ENCODE measurements around the gene TPX2. TPM values are rescaled to one million over a fixed set of nuclear protein-coding genes. Genes with fewer than 3 reads are reported as not detected.
"Not testable (repeated sequence)": the region's sequence is repeated elsewhere in the genome, so short reads cannot be mapped to it uniquely, and the experiment has no call there.

The TPX2 gene
- polyA plus RNA-seq, 5 donors: 33.7 to 85.6 (median 53.8) TPM

DNA sequence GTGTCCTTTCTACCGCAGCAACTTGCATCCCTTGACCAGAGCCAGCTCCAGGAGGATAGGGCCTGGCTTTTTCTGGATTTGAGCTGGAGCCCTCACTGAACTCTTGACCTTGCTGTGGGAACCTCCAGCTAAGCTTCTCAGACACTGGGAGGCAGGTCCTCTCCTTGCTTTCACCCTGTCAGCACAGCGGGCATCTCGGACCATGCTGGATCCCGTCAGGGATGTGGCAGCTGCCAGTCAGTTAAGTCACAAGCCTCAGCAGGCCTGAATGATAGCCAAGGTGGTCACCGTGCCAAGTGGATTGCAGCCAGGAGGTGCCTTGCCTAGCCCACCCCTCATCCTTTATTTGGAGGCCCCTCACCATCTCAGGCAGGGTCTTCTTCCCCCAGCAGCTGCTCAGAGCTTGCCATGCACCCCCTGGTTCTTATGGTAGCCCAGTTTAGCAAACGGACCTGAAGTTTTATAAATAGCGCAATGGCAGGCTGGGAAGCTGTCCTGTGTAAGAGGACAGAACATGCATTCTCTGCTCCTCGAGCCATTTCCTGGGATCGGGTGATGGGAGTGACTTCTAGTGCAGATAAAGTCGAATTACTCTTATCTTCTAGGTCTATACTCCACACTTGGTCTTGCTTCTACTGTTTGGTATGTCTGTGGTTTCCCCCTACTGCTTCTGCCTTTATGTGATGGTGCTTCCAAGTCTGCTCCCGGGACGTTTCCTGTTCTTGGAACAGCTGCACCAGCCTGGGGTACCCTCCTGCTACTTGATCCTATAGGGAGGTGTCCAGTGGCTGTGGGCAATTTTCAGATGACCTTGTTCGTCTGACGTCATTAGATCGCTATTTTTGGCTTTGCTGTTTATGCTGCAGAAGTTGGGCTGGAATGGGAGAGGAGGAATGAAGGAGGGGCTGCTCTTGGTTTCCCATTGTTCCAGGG, 73.0 kb downstream of the TPX2 start:
- no peak for DNase-seq

DNA sequence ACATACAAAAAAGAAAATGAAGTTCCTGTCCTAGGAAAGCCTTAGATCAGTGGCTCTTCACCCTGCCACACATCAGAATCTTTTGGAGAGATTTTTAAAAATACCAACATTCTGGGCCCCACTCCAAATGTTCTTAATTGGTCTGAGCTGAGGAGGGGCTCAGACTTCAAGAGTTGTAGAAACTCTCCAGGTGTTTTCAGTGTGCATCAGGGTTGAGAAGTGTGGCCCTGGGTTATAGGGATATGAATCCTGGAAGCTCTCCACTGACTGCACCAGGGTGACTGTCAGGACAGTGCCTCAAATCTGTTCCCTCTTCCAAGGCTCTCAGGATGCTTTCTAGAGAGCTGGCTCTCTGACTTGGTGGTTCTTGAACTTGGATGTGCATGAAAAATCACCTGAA, 74.5 kb downstream of the TPX2 start:
- DNase-seq: no peak

DNA sequence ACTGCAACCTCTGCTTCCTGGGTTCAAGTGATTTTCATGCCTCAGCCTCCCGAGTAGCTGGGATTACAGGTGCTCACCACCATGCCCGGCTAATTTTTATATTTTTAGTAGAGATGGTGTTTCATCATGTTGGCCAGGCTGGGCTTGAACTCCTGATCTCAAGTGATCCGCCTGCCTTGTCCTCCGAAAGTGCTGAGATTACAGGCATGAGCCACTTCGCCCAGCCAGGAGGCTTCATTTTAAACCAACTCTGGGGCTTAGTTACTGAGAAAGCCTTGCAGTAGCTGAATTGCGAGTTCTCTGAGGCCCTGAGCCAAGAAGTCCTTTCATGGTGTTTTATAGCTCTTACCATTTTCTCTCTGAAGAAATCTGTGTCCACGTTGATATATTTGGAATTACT, 75.1 kb downstream of the TPX2 start:
- not testable (repeated sequence) for DNase-seq

DNA sequence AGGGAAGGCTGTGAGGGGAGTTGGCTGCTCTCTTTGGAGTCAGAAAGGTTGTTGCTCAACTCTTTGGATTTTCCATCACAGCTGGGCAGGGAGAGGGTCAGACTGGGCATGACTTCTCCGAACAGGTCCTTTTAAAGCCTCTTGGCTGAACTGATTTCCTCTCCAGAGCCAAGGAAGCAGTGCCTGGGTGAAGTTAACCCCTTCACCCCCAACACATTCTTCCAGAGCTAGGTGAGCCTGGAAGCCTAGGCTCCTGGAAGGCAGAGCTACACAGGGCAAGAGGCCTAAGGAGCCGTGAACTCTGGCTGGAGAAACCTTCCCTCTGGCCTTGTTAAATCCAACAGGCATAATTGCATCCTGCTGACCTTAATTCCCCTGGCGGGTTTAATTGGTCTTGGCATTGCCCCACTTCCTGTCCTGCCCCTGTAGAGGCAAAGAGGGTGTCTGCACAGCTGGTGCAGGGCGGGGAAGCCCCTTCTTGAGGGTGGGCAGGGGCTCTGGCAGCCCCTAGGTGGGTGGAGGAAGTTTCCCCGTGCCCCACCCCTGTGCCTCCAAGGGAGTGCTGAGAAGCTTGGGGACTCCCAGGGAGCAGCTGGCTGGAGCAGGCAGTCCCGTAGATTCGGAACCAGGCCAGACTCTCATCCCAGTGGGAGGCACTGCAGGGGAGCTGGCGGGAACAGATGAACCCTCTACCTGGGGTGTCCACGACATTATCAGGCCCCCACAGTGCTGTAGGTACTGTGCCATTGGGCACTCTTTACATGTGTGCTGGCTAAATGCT, 76.5 kb downstream of the TPX2 start:
- DNase-seq: no peak

DNA sequence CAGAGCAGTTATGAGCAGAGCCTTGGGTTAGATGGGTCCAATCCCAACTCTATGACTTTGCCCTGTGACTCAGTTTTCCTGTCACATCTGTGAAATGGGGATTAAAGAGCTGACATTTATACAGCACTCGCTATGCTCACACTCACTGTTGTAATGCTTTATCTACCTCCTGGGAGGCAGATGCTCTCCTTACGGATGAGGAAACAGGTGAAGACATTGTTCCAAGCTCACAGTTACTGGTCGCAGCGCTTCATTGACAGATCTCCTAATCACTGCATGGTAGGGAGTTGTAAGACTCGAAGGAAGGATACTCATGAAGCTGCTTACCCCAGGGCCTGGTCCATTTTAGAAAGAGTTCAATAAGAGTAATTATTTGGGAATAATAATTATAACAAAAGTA, 77.1 kb downstream of the TPX2 start:
- no peak for DNase-seq

GRCh38 chr20:31817461-31817860, 78.4 kb downstream of the TPX2 start:
- no peak for DNase-seq

DNA sequence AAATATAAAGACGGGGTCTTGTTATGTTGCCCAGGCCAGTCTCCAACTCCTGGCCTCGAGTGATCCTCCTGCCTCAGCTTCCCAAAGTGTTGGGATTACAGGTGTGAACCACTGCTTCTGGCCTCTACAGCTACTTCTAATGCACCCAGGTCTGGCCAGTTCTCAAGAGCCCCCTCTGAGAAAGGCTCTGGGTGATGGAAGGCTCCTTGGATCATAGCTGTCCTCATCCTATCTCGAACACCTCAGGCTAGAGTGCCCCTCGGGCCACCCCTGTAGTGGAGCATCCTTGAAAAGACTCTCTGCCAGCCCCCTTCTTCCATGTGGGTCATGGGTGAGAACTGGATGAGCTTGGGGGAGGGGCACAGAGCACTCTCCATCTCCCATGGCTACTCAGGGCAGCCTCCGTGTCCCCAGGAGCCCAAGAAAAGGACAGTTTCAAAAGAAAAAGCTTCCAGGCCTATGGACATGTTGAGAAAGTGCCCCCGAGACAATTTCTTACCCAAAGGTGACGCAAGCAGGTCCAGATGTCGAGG, 79.4 kb downstream of the TPX2 start:
- DNase-seq: no peak

DNA sequence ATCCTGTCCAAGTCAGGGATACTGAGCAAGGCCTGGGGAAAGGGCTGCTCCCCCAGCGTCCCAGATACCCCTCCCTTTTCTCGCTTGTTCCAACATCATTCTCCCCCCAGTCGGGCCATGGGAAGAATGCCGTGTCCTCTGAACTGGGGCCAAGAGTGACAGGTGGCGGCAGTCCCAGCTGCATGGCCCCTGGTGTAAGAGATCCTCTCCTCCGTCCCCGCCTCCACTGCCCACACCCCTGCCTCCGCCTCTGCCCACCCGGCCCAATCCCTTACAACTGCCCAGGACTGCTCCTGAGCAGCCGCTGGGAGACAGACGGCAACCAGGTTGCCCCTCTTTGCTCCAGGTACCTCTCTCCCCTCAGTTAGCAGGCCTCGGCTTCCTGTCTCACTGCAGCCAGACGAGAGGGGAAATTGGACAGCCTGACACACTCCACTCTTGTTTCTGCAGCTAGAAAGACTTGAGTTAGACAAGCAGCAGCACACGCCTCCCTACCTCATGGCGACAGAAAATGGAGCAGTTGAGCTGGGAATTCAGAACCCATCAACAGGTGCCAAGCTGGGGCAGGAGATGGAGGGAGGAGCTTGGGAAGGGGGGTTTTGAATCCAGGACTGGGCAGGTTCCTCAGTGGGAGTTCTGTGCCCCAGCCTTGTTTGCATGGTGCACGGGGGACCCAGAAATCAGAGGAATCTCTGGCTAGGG, 80.1 kb downstream of the TPX2 start, which contains the start of gene MYLK2:
TSS of gene MYLK2 (plus strand) at position 274 of the 702 bp plus-strand sequence. CDS start at position 499, 225 bp downstream.
- no peak for DNase-seq

DNA sequence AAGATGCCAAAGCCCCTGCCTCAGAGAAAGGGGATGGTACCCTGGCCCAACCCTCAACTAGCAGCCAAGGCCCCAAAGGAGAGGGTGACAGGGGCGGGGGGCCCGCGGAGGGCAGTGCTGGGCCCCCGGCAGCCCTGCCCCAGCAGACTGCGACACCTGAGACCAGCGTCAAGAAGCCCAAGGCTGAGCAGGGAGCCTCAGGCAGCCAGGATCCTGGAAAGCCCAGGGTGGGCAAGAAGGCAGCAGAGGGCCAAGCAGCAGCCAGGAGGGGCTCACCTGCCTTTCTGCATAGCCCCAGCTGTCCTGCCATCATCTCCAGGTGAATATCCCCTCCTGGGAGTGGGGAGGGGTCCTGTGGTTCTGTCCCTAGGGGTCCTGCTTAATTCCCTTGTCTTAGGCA, 81.1 kb downstream of the TPX2 start:
- DNase-seq: no peak

DNA sequence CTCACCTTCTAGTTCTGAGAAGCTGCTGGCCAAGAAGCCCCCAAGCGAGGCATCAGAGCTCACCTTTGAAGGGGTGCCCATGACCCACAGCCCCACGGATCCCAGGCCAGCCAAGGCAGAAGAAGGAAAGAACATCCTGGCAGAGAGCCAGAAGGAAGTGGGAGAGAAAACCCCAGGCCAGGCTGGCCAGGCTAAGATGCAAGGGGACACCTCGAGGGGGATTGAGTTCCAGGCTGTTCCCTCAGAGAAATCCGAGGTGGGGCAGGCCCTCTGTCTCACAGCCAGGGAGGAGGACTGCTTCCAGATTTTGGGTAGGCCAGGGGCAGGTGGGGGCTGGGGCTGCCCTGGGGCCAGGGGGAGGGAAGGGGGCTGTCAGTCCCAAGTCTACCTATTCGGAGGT, 82.3 kb downstream of the TPX2 start:
- no peak for DNase-seq

DNA sequence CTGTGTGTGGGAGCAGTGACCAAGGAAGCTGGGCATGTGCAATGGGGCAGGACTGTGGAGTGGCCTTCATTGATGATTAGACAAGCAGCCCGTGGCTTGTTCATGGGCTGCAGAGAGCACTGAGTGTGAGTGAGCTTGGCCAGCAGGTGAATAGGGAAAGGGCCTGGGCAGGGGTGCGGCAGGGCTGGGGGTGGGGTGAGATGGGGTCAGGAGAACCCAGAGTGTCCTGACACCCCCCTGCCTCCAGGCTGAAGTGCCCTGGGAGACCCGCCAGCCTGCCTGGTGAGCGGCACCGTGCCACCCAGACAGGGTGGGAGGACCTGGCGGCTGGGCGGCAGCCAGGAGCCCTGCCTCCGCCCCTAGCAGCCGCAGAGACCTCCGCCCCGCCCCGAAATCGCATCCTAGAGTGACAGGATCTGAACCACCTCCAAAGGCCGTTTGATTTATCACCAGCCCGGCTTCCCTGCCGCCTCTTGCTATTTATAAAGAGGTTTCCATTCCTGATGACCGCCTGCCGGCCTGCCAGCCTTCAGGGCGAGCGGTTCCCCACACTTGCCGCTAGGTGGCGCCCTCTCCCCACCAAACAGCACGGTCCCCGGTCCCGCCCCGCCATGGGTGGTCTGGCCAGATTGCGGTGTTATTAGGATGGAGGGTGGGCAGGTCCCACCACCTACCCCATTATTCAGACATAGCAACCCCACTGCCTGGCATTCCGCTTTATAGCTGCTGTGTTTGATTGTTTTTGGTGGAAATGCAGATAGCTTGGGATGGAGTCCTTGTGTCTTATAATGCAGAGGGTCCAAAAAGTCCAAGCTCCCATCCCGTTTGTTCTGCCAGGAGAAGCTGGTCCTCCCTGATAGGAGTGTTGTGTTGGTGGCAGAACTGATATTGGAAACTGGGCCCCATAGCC, 83.6 kb downstream of the TPX2 start:
- DNase-seq: peak; percentile 62 to 77

DNA sequence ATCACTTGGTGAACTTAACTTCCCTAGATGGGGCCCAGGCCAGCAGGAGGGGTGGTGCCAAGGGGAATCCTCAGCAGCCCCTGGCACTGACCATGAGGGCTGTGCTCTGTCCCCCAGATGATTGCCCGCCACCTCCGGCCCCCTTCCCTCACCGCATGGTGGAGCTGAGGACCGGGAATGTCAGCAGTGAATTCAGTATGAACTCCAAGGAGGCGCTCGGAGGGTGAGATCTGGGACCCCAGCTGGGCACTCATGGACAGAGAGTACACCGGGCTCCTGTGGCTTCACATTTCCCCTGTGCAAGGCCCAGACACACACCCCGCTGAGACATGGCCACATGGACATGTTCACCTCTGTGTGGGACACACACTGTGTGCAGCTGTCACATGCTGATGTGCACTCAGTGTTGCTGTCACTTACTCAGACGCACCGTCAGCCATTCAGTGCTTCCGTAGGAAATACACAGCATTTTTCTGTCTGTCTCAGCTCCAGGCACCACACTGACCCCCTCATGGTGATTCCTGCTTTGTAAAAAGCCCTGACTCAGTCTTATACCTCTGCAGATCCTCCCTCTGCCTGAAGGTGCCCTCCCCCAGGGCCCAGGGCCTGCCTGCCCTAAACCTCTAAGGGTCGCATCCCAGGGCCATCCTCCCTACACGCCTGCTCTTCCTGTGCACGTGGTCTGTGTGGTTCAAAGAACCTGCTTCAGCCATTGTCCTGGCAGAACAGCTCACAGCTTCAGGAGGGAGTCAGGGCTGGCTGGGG, 84.5 kb downstream of the TPX2 start:
- no peak for DNase-seq

- DNase-seq: no peak
Observed at GRCh38 chr20:31824125-31824485, 85.0 kb downstream of the TPX2 start.

DNA sequence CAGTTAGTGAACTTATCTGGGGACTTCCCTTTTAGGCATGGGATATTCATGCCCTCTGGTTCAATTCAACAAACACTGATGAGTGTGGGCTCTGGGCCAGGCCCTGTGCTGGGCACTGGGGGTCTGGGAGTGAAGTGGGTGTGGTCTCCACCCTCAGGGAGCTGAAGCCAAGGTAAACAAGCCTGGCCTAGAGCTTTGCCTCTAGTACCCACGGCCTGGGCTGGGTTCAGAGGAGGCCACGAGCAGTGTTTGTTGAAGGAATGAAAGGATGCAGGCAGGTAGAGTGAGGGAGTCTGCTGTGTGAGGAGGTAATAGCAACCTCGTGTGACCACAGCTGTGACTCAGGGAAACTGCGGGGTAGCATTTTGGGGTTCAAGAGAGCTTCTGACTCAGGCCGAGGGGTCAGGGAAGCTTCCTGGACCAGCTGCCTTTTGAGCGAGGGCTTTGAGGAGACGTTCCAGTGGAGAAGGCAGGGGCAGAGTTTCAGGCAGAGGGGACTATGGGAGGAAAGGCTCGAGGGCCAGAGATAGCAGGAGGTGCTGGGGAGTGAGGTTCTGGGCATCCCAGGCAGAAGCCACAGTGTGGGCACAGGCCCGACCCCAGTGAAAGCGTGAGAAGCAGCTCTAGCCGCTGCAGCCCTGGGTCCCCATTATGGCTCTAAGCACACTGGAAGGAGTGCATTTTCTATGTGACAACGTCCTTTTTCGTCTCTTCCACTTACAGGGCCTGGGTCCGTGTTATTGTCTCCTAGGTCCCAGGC, 85.6 kb downstream of the TPX2 start:
- DNase-seq: no peak

DNA sequence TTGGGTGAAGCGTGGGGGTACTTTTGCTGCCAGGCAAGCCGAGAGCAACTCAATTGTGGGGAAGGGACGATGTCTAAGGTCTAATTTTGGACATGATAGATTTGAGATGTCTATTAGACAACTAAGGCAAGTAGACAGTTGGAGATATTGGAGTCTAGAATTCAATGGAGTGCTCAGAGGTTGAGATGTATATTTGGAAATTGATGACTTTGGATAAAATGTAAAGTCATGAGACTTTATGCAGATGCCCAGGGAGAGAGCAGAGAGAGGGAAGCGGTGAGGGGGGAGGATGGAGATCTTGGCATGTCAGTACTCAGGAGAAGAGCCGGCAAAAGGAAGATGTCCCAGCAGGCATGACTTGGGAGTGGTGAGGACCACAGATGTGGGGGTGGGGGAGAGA, 87.0 kb downstream of the TPX2 start:
- no peak for DNase-seq

- no peak for DNase-seq
Observed at GRCh38 chr20:31827059-31827458, 88.0 kb downstream of the TPX2 start.

DNA sequence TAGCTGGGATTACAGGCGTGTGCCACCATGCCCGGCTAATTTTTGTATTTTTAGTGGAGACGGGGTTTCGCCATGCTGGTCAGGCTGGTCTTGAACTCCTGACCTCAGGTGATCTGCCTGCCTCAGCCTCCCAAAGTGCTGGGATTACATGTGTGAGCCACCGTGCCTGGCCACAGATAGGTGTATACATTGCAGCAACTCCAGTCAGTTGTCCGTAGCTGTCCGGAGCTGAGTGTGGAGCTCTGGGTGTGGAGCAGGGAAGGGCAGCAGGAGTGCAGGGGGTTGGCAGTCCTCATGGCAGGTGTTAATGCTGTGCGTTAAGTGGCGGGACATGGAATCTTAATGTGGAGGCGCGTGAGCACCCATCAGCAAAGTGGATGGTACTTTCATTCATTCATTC, 88.9 kb downstream of the TPX2 start:
- not testable (repeated sequence) for DNase-seq

GRCh38 chr20:31829731-31830130, 90.6 kb downstream of the TPX2 start:
- DNase-seq: no peak

DNA sequence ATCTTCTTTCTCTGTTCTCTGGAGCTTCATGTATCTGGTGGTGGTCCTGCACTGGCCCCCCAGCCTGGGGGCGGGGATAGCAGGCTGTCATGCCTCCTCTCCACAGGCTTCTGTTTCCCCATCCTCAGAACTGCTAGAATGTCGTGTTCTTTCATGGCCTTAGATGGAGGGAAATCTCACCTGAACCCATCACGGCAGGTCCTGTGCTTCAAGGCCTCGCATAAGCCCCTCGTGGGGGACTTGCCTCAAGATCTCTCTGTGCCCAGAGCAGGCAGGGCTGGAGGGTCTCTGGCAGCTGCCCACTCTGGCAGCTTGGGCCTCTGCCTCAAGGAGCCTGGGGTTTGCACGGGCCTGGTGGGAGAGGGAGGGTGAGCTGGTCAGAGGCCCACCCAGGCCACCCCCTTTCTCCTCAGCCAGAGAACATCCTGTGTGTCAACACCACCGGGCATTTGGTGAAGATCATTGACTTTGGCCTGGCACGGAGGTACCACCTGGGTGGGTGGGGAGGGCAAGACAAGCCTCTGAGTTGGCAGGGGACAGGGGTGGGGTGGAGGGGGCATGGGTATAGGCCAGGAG, 91.4 kb downstream of the TPX2 start:
- DNase-seq: no peak
